ENCODE results near the gene LYPD5.
"Not testable (repeated sequence)": the region's sequence is repeated elsewhere in the genome, so short reads cannot be mapped to it uniquely, and the experiment has no call there.

DNA sequence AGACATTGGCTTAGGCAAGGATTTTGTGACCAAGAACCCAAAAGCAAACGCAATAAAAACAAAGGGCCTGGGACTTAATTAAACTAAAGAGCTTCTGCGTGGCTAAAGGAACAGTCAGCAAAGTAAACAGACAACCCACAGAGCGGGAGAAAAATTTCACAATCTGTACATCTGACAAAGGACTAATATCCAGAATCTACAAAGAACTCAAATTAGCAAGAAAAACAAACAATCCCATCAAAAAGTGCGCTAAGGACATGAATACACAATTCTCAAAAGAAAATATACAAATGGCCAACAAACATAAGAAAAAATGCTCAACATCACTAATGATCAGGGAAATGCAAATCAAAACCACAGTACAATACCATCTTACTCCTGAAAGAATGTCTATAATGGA, 22.3 kb upstream of the LYPD5 start:
- TF ChIP-seq, protein P1, sequence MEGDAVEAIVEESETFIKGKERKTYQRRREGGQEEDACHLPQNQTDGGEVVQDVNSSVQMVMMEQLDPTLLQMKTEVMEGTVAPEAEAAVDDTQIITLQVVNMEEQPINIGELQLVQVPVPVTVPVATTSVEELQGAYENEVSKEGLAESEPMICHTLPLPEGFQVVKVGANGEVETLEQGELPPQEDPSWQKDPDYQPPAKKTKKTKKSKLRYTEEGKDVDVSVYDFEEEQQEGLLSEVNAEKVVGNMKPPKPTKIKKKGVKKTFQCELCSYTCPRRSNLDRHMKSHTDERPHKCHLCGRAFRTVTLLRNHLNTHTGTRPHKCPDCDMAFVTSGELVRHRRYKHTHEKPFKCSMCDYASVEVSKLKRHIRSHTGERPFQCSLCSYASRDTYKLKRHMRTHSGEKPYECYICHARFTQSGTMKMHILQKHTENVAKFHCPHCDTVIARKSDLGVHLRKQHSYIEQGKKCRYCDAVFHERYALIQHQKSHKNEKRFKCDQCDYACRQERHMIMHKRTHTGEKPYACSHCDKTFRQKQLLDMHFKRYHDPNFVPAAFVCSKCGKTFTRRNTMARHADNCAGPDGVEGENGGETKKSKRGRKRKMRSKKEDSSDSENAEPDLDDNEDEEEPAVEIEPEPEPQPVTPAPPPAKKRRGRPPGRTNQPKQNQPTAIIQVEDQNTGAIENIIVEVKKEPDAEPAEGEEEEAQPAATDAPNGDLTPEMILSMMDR (IDR thresholded peaks at IDR 0.05; ENCODE audit: low read length), result not testable (repeated sequence)
- TF ChIP-seq EZH2 (IDR thresholded peaks at IDR 0.05; ENCODE audit: borderline replicate concordance, low read length), result not testable (repeated sequence)
